AG09319 (cell line): ENCODE data around the gene TLR4.

Experiments used
- DNase-seq: peaks from one replicate; pipeline ENCODE4 v3.0.0-alpha.2; 2010; ENCODE audit warnings: low read depth; ENCODE audit errors: extremely low read depth
- TF ChIP-seq, protein P1 (sequence below): IDR thresholded peaks from 2 replicates; pipeline ENCODE4 v1.5.1; 2011; ENCODE audit warnings: low read depth, mild to moderate bottlenecking, inconsistent platforms, low read length, moderate library complexity

Gene TLR4

DNA sequence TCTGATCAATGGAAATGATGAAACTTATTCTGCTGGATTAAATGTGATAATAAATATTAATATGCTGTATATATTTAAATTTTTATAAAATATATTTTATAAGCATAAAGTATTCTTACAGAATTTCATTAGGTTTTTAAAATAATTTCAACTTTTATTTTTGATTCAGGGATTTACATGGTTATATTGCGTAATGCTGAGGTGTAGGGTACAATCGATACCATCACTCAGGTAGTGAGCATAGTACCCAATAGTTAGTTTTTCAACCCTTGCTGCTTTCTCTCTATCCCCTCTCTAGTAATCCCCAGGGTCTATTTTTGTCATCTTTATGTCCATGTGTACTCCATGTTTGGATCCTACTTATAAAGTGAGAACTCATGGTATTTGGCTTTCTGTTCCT, 5.7 kb downstream of the TLR4 start:
- TF ChIP-seq, protein P1, sequence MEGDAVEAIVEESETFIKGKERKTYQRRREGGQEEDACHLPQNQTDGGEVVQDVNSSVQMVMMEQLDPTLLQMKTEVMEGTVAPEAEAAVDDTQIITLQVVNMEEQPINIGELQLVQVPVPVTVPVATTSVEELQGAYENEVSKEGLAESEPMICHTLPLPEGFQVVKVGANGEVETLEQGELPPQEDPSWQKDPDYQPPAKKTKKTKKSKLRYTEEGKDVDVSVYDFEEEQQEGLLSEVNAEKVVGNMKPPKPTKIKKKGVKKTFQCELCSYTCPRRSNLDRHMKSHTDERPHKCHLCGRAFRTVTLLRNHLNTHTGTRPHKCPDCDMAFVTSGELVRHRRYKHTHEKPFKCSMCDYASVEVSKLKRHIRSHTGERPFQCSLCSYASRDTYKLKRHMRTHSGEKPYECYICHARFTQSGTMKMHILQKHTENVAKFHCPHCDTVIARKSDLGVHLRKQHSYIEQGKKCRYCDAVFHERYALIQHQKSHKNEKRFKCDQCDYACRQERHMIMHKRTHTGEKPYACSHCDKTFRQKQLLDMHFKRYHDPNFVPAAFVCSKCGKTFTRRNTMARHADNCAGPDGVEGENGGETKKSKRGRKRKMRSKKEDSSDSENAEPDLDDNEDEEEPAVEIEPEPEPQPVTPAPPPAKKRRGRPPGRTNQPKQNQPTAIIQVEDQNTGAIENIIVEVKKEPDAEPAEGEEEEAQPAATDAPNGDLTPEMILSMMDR, result no peak
- no peak for DNase-seq

DNA sequence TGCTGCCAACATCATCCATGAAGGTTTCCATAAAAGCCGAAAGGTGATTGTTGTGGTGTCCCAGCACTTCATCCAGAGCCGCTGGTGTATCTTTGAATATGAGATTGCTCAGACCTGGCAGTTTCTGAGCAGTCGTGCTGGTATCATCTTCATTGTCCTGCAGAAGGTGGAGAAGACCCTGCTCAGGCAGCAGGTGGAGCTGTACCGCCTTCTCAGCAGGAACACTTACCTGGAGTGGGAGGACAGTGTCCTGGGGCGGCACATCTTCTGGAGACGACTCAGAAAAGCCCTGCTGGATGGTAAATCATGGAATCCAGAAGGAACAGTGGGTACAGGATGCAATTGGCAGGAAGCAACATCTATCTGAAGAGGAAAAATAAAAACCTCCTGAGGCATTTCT, 10.1 kb downstream of the TLR4 start:
- DNase-seq, result no peak
- TF ChIP-seq, protein P1, result no peak

DNA sequence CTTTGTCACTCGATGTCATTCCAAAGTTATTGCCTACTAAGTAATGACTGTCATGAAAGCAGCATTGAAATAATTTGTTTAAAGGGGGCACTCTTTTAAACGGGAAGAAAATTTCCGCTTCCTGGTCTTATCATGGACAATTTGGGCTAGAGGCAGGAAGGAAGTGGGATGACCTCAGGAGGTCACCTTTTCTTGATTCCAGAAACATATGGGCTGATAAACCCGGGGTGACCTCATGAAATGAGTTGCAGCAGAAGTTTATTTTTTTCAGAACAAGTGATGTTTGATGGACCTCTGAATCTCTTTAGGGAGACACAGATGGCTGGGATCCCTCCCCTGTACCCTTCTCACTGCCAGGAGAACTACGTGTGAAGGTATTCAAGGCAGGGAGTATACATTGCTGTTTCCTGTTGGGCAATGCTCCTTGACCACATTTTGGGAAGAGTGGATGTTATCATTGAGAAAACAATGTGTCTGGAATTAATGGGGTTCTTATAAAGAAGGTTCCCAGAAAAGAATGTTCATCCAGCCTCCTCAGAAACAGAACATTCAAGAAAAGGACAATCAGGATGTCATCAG, 11.3 kb downstream of the TLR4 start:
- TF ChIP-seq, protein P1, result no peak
- DNase-seq, result no peak

DNA sequence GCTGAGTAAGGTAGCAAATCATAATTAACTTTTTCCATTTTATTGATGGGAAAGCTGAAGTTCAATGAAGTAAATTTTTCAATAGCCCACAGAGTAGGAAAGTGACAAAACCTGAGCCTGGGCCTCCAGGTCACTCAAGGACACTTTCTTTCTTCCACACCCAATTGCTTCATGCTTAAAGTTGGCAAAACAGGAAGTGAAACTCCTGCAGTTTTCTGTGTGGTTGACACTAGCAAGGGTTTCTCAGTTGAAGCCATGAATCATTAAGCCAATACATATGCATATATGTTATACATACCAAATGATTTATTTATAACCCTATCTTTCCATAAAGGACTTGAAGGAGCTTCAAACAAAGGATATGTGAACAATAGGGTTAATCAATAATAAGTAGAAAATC, 13.9 kb downstream of the TLR4 start:
- DNase-seq, result no peak
- TF ChIP-seq, protein P1, result no peak

DNA sequence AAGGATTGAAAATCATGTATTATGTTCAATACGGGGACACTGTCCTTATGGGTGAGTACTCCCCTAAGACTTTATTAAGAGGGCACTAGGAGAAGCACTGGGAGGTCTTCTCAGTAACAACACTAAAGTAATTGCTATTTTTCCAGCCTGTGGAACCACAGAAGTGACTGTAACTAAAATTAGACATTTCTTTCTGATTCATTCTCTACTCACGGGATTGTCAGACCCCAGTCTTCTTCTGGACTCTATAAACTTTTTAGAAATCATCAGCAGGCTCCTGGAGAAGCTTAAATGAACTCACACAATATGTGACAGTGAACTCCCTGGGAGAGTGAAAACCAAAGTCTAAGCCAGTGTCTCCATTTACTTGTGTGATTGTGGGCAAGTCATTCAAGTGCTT, 14.5 kb downstream of the TLR4 start:
- no peak for DNase-seq

DNA sequence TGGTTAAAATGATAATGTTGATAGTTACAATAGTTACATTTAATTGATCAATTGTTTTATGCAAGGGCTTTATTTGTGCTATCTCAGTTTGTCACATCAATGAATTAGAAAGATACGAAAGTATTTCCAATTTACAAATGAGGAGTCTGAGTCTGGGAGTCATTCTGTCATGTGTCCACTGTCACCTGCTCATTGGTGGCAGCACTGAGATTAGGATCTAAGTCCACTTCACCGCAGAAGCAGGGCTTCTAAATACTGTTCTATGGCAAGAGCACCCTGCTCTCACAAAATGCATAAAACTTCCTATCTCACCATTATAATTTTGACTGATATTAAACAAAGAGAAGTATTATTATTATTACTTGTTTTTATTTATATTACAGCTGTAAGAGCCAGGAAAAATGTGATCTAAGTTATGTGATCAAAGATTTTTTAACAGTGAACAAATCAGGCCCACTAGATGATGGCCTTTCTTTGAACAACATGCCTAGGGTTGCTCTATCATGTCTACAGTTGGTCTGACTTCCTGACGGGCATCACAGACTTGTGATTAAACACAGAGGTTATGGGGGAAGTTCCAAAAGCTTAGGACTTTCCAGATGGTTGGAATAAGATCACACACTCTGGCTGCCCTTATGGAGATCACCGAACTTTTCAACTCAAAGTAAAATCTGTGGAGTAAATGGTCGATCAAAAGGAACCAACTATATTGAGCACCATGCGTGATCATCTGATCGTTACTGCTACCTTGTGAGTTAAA, 15.1 kb downstream of the TLR4 start:
- TF ChIP-seq, protein P1, result no peak
- DNase-seq, result no peak

More for the DNA sequence above, 14.5 kb downstream of the TLR4 start:
- TF ChIP-seq, protein P1, result no peak

DNA sequence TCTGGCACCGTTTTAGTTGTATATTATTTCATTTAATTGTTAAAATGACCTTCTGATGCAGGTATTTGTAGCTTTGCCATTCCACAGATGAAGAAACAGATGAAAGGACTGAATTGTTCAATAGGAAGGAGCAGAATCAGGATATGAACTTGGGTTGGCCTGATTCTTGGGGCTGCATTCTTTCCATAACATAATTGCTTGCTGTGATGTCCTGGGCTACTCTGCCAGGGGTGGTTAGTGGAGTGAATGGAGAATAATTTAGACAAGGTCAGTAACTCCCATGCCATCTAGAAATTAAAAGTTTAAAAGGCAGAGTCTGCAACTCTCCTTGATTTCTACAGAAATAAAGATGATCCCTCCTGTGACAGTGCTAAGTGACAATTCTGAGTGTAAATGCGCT, 15.9 kb downstream of the TLR4 start:
- DNase-seq, result no peak
- TF ChIP-seq, protein P1, result no peak
